Posterior cingulate gyrus (tissue), 11 donors: Measurements from ENCODE around the gene NFIX.

ENCODE experiments used
- DNase-seq, 10 donors: peaks; one replicate each; pipeline versions ENCODE4 v3.0.0 to v3.0.0-alpha.2; 2020 to 2021; ENCODE audit warnings: mixed read lengths in 3 of 10
- intact Hi-C: fragments of 100-400 bp; cut with DNase I; formaldehyde crosslinking; loops from one replicate; pipeline ENCODE4 v1.15.1; 2023

Gene NFIX

DNA sequence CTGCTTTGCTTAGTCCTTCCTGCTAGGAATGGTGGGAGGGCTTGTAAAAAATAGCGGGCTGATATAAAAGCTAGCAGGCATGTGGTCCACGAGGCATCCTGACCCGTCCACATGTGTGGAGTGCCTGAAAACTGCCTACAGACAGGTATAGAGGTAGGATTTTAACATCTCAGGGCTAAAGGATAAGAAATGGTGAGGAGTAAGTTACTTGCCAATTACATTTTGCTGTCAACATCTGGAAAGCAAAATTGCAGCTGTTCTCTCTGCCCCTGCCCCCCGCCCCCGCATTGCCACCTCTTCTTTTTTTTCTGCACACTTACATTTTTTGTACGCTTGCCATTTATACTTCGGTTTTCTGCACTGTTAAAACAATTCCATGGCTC is 21.0 kb downstream of the NFIX start:
- DNase-seq = no peak
- intact Hi-C loops = no loop called here

DNA sequence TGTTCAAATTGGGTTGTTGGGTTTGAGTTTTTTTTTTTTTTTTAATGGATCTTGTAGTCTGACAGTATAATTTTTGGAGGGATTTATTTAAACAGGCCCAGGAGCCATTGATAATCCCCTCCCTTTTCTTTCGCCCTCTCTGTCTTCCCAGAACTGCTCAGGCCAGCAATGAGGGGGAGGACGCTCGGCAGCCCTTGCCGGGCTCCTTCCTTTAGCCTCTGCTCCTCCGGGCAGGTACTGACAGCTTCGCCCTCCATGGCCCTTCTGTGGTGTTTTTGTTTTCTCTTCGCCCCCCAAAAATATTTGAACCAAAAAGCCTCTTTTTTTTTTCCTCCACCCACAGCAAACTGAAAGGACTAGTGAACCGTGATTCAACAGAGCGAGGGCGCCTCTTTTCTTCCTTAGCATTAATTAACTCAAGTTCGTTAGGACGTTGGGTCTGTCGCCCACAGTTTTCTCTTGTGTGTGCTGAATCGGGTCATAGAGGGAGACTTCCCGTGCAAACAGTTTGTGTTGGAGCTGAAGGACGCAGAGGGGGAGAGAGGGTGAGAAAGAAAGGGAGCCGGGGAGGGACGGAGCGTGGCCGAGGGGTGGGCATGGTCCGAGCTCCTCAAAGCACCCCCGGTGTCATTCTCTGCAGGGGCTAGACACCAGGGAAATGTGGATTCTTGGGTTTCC is 21.5 kb downstream of the NFIX start:
- intact Hi-C loops = no loop called here
- peak in 1 of 10 donors; percentile 72 for DNase-seq

DNA sequence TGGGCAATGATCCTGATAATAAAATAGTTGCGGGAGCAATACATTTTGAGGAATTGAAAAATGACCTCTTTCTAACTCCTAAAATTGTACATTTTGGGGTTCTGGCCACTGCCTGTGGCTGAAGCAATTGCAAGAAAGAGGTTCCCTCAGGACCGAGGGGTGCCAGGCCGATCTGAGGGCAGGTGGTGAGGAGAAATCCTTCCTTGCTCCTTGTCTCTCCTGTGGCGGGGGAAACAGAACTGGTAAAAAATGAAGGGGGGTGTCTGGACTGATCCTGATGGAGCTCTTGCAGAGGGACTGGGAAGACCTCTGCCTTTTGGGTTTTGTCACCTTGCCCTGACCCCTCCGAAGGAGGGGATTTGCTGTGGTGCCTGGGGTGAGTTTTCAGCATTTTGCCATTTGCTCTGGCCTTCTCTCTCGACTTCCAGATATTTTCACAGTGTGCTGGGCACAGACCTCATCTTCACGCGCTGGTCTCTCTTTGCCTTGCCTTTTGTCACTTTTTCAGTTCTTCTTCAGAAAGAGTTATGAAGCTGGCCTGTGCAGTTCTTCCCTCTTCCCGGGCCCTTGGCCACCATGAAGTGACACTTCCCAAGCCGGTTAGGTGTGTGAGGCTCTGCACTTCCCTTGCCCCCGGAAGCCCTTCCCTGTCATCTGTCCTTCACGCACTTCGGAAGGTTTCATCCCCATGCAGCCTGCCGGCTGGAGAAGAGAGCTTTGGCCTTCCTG is 22.2 kb downstream of the NFIX start:
- intact Hi-C loops = no loop called here
- peak in 2 of 10 donors; percentile 49 to 72 for DNase-seq

DNA sequence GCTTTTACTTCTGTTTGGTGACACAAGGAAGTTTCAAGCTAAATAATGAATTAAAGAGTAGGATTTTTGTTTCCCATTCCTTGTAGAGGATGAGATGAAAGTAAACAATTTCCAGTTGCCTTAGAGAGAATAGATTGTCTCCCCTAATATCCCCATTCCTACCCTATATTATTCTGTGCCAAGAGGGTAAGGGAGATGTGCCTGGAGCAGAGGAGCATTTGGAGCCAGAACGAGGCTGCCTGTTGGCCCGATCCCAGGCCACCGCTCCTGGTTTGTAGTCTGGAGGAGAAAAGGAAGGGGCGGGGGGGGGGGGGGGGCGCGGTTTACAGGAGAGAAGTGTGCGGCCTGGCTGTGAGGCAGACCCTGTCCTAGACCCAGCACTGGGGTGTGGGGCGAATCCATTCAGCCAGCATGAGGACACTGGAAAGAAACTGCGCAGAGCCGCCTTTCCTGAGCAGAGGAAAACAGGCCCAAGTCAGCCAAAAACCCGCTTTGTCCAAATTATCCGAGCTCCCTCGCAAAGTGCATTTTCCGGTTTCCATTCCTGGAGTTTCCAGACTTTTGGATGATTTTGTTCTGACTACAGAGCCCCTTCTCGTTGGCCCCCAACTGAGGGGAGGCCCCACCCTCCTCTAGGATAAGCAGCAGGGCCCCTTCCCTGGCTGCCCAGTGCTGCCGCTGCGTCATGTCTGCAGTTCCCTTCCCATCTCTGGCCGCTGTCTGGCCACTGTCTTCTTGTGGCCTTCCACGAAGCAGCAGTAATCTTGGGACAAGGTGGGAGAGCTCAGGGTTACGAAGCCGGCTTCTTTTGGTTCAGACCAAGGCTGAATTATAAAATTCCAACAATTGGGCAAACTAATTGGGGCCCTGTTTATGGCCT is 23.0 kb downstream of the NFIX start:
- intact Hi-C loops = no loop called here
- DNase-seq = peak in 7 of 10 donors; percentile 59 to 94 (median 68)

DNA sequence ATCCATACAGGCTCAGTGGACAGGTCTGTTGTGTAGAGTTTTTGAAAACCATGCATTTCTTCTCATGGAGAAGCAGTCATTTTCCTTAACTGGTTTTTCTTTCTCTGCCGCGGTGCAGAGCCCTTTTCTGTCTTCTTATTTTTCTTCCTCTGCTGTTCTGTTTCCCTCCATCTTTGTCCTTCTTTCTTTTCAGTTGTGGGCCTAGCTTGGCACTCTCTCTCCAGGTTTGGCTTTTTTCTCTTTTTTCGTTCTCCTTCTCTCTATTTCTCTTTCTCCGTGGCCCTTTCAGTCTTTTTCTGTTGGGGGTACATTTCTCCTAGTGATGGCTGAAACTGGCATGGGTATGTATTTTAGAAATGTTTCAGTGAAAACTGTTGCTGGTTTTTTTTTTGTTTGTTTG is 24.1 kb downstream of the NFIX start:
- intact Hi-C loops = no loop called here
- DNase-seq = no peak

DNA sequence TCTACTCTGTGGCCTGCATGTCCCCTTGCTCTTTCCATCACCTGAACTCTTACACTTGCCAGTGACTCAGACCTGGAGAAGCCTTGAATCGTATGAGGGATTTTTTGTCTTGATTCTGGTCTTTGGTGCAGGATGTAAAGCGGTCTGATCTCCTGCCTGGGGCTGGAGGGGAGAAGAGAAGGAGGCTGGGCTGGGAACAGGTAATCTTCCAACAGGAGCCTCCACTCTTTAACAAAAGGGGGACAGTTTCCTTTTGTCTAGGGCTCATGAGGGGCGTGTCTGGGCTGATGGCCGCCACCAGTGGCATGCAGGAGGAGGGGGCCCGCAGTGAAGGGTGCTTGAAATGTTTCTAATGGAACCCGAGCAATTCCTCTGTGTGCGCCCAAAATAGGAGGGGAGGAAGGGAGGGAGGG is 24.7 kb downstream of the NFIX start:
- intact Hi-C loops = no loop called here
- peak in 2 of 10 donors; percentile 44 to 49 for DNase-seq

DNA sequence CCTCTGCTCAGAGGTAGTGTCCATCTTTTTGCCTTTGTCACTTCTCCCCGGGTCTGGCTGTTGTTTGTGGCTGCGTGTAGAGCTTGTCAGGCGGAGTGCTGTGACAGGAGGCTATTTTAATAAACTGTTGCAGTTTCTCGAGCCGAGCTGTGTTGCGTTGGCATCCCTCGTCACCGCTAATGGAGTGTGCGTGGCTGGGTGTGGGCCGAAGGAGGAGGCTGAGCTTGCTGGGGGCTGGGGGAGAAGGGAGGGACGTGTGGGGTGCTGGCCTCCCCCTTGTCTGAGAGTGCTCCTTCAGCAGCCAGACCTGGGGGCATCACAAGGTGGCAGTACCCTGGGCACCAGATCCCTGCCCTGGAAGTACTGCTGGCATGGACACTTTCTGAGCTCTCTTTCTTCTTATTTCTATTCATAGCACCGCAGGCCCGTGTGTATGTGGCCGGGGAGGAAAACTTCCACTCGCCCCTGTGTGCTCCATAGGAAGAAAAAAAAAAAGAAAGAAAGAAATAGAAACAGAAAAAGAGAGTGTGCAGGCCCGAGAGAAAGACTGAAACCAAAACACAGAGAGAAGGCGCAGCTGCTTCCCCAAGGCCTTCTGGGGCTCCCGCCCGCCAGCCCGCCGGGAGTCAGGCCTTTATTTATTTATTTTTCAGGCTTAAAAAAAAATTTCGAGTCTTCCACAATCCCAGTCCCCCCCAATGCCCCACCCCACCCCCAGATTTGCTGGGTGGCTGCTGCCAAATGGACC is 27.0 kb downstream of the NFIX start:
- intact Hi-C loops = loop anchor here (2.0 kb wide), 1 partner anchor 19 kb away; no protein-coding TSS in a partner anchor
- peak in 2 of 10 donors; percentile 88 to 93 for DNase-seq

DNA sequence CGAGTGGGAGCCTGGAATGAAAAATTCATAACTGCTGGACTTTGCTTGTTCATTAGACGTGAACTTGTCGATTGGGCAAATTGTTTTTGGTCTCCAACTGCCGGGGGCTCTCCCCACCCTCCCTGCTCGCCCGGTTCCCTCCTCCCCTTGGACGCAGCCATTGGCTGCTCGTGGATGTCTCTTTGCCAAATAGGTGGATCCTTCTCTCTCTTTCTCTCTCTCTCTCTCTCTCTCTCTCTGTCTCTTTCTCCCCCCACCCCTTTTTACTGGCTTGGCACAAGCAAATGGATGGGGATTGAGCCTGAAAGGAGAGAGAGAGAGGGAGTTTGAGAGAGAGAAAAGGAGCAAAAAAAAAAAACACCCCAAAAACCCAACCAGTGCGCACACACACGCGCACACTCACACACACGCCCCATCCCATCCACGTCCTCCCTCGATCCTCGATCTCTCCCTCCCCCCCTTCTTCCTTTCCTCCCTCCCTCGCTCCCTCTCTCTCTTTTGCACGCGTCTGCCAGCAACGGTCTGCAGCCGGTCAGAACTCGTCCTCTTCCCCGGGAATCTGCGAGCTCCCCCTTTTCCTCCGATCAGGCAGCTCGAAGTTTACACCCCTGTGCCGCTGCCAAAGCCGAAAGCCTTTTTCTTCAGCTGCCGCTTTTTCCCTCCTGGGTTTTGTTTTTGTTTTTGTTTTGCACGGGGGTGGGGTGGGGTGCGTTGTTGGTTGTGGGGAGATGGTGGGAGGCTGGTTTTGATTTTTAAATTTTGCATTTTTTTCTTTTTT is 27.8 kb downstream of the NFIX start:
- intact Hi-C loops = loop anchor here (2.0 kb wide), 1 partner anchor 20 kb away; no protein-coding TSS in a partner anchor
- DNase-seq = peak; percentile 74 to 97 (median 85)

DNA sequence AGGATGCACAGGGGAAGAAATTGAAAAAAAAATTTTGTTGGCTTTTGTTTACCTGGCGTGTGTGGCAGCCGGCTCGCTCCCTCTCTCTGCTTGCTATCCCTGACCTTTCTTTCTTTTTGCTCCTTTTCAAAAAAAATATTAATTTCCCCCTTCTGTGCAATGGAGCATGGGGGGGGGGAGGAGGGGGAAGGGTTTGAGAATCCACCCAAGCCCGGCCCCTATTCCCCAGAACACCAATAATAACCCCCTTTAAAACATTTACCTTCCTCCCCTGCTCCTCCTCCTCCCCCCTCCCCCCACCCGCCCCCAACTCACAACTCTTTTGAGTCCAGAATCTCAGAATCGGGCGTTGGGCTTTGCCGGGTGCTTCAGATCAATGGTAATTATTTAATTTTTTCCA is 28.4 kb downstream of the NFIX start:
- DNase-seq = peak in 1 of 10 donors; percentile 39
- intact Hi-C loops = loop anchor here (2.0 kb wide), 1 partner anchor 21 kb away; no protein-coding TSS in a partner anchor

DNA sequence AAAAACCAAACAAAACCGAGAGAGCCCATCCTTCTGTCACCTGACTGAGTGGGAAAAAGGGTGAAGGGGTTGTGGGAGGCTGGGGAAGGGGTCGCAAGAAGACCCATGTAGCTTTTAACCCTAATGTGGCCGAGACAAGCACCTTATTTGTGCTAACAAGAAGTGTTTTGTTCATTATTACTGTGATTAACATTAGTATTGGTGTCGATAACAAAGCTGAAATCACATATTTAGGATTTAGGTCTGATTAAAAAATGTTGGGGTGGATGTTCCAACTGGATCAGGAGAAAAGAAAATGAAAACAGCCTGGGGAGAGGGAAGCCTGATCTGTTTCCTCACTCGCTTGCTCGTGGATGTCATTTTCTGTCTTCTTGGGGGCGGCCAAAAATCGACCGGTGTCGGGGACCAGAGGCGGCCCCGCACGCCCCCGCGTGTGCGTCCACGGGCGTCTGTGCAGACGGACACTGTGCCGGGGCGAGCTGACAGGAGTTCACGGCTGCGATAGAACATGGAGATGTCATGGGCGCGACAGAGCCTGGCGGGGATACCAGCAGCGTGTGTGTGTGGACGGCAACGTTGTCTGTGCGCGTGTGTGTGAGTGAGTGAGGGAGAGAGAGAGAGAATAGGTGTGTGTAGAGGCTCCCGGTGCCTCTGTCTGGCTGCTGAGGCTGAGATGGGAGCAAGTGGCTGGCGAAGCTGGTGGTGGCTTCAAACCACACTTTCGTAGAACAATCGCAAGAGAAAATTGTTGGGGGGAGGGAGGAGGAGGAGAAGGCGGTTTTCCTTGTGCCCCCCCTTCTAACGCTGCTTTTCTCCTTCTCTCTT is 29.1 kb downstream of the NFIX start:
- peak in 4 of 10 donors; percentile 59 to 93 (median 88) for DNase-seq
- intact Hi-C loops = no loop called here

DNA sequence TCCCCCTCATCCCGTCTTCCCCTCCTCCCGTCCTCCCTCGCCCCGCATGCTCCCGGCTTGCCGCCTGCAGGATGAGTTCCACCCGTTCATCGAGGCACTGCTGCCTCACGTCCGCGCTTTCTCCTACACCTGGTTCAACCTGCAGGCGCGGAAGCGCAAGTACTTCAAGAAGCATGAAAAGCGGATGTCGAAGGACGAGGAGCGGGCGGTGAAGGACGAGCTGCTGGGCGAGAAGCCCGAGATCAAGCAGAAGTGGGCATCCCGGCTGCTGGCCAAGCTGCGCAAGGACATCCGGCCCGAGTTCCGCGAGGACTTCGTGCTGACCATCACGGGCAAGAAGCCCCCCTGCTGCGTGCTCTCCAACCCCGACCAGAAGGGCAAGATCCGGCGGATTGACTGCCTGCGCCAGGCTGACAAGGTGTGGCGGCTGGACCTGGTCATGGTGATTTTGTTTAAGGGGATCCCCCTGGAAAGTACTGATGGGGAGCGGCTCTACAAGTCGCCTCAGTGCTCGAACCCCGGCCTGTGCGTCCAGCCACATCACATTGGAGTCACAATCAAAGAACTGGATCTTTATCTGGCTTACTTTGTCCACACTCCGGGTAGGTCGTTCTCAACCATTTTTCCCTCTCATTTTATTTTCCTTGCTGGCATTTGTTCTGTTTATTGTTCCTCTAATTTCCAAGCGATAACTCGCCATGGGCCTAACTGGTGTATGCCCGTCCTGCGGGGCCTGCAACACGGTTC is 29.8 kb downstream of the NFIX start:
- intact Hi-C loops = no loop called here

DNA sequence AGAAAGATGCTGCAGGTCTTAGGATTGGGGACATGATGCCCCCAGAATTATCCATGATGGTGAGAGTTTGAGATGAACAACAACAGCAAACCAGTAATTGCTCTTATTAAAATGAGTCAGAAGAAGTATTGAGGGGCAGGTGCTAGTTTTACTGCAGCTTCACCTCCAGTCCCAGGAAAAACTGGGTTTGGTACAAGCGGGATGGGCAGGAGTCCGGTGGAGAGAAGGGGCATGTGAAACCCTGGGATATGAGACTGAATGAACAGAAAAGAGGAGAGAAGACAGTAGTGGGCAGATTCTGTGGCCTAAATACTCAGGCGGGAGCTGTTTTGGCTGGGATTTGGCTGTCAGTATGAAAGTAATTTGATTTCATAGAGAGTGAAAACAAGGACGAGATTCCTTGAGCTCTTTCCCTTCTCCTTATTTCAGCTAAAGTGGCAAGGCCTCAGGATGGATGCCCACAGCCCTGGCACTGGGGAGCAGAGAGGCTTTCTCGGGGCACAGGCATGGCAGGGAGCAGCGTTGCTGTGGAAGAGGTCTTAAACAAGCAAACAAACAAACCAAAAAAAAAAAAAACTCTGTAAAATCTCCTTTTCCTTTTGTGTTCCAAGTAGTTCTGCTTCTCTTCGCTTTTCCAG is 30.7 kb downstream of the NFIX start:
- peak in 3 of 10 donors; percentile 72 to 86 (median 86) for DNase-seq
- intact Hi-C loops = no loop called here

More for the DNA sequence above, 29.8 kb downstream of the NFIX start:
- DNase-seq = peak in 2 of 10 donors; percentile 81 to 88

DNA sequence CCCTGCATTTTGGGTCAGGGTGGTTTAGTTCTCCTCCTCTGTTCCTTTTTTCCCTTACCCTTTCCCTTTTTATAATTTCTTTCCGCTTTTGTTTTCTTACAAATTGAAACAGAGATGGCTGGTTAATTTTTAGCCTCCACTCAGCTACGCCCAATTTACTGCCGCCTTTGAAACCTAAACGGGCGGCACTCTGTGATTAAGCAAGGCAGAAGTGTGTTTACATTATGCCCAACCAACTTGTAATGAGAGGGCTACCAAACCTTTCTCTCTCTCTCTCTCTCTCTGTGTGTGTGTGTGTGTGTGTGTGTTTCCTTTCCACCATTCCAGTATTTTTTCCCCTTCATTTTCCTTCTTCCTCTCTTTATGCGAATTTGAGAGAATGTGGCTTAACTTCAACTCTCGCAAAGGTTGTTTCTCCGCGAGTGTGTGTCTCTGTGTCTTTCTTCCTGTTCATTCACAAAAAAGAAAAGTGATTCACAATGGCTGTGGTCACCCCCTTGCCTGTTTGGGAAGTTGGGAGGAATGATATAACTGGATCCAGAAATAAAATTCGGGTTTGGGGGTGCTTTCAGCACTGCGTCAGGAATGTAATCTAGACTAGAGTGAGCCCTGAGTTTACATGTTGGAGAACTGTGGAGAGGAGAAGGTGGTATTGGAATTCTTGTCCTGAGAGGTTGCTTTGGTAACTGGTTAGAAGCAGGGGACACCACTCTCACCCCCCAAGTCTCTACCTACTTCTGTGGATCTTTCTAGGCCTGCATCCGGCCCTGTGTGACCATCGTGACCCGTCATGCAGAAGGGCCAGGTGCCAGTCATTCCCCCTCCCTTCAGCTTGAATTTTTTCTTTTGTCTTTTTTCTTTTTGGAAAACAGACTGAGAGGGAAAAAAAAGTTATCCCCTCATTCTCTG is 31.4 kb downstream of the NFIX start:
- peak in 1 of 10 donors; percentile 59 for DNase-seq
- intact Hi-C loops = no loop called here

DNA sequence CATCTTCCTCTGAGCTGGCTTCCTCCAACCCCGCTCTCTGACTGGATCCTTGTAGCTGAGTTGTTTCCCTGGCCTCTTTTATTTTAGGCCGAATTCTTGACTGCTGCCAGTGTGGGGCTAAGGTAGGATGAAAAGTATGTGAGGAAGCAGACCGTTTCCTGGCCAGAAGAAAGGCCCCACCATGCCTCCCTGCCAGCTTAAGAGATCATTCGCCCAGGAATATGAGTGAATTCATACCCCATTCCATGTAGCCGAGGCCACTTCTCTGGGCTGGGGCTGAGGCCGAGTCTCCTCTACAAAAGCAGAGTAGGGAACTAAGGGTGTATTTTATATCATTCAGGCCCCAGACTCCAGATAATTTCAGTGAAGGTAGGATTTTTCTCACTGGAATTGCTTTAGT is 32.3 kb downstream of the NFIX start:
- intact Hi-C loops = no loop called here
- peak in 1 of 10 donors; percentile 57 for DNase-seq

DNA sequence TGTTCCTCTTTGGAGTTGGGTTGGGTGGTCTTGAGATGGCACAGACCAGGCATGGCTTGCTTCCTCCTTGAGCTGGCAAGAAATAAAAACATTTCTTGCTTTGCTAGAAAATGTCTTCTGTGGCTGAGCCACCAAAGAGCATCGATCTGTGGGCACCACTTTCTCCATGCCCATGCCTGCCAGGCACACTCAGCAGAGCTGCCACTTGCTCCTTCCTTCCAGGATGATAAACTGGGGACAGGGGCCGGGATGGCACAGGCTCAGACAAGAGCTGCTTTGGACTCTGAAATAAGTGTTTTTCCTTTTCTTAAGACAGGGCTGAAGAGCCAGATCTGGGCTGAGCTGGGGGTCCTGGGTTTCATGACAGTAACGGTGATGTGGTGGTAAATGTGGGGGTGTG is 32.8 kb downstream of the NFIX start:
- intact Hi-C loops = no loop called here
- DNase-seq = peak in 2 of 10 donors; percentile 70 to 84

DNA sequence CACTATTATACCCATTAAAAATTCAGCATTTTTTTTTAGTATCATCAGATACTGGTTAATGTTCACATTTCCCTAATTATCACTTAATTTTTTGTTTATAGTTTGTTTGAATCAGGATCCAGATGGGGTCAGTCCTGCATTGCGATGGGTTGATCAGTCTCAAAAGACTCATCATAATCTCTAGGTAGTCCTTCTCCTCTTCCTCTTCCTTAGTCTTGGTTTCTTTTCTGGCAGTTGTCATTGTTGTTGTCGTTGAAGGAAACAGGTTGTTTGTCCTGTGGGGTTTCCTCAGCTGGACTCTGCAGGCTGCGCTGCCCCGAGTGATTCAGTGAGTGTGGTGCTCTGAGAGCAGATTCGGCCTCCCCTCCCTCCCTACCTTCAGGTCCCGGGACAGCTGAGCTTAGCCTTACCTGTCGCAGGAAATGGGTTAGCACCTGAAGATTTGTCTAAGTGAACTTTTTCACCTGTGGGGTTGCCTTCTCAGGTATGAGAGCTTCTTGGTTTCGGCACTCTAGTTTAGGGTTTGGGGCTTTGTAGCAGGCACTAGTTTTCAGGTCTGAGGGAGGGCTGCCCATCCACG is 34.1 kb downstream of the NFIX start:
- intact Hi-C loops = no loop called here
- peak in 1 of 10 donors; percentile 62 for DNase-seq
